NCI-H748 (cell line): ENCODE measurements around the gene TYW1.
"Not testable (repeated sequence)": the region's sequence is repeated elsewhere in the genome, so short reads cannot be mapped to it uniquely, and the experiment has no call there.

ENCODE experiments used
- DNase-seq: peaks from one replicate; lab custom pipeline; 2025; ENCODE audit not compliant: unreplicated experiment; lab: John Stamatoyannopoulos, UW

The TYW1 gene

DNA sequence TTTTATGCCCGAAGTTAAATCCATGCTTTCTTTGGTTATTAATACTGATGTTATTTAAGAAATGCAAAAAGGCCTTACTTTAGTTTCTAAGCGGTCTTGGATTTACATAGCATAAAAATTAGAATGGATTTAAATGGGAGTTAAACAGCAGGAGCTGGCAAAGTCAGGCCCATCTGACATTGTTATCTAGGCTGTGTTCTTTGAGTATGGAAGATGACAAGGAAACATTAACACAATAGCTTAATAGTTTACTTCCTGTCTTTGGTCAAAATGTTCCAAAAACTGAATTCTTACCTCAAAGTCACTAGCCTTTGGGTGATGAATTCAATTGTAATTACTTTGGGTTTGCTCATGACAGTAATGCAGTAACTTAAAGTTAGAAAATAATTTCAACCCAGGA lies 123.9 kb downstream of the TYW1 start:
- not testable (repeated sequence) for DNase-seq

DNA sequence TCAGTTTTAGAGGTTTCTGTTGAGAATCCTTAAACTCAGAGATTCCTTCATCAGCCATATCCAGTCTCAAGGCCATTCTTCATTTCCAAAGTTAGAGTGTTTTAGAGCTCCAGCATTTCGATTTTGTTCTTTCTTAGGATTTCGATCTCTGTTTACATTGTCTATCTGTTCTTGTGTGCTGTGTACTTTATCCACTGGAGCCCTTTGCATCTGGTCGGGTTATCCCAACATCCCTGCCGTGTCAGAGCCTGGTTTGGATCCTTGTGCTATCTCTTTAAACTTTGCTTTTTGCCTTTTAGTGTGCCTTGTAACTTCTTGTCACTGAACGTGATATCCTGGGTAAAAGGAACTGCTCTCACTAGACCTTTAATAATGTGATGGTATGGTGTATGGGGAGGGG lies 131.6 kb downstream of the TYW1 start:
- not testable (repeated sequence) for DNase-seq

DNA sequence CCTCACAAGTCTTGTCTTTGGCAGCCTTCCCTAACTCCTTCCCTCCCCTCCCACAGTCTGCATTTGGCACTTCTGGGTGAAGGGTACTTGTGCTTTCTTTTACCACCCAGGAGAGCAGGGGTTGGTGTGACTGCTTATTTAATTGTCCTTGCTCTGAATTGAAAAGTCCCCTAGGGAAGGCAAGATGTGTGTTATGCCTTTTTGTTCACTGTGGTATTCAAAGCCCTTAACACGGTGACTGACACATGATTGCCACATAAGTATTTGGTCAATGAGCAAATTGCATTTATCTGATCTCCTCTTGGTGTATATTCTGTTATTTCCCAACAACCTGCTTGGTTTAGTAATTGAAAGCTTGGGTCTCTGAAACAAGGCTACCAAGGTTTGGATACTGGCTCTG lies 134.1 kb downstream of the TYW1 start:
- not testable (repeated sequence) for DNase-seq

DNA sequence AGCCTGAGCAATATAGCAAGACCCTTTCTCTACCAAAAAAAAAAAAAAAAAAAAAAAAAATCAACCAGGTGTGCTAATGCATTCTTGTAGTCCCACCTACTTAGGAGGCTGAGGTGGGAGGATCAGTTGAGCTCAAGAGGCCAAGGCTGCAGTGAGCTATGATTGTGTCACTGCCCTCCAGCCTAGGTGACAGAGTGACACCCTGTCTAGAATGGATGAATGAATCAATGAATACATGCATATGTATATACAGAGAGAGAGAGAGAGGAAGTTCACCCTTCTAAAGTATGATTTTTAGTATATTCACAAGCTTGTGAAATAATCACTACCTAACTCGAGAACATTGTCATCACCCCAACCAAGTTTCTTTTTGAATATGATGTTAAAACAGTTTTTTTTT lies 138.3 kb downstream of the TYW1 start:
- DNase-seq, result not testable (repeated sequence)

DNA sequence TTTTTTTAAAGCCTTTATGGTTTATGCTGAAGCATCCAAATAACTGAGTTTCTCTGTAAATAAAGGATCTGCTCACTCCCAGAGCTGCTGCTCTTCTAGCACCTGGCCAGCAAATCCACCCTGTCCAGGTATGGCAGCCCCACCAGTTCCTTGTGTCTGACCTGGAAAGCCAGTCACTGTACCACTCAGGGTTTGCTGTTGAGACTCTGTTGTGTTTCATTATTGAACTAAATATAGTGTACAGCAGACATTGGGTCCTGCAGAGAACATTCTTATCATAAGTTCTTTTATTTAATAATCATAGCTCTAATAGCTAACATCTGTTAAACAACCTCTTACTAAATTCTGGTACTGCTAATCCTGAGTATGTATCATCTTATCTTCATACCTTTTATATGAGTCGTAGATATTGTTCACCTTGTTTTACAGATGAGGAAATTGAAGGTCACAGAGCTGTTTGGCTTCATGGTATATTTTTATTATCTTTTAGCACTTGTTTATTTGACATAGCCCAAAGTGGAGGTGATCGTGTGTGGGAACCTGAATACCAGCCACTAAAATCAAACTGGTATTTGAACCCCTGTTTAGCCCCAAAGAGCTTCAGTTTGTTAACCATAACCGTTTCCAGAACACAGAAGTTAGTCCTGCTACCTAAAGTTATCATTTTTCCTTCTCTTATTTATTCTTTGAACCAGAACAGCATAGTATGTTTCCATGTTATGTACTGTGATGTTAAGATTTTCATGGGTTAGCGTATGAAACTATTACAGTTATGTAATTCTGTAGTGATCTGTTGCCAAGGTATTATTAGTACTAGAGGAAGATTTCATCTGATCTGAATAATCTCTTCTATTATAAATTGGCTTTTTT lies 139.2 kb downstream of the TYW1 start:
- not testable (repeated sequence) for DNase-seq

DNA sequence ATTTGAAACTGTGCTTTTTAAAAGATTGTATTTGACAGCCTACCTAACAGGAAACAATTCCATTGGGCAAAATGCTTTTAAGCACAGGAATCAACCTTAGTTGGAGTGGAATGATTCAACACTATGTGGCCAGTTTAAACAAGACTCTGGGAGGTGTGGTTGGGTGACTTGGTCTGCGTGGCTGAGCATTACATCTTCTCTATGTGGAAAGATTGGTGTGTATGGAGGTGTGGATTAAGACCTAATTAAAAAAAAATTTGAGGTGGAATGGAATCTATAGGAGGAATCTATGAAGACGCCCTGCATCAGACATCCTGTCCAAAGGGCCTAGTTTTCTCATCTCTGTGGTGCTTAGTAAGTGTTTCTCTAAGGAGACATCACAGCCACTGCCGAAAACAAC lies 140.9 kb downstream of the TYW1 start:
- not testable (repeated sequence) for DNase-seq

DNA sequence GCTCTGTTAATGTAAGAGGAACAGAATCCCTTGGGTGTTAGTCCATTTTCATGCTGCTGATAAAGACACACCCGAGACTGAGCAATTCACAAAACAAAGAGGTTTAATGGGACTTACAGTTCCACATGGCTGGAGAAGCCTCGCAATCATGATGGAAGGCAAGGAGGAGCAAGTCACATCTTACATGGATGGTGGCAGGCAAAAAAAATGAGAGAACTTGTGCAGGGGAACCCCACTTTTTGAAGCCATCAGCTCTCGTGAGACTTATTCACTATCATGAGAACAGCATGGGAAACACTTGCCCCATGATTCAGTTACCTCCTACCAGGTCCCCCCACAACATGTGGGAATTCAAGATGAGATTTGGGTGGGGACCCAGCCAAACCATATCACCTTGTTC lies 143.2 kb downstream of the TYW1 start:
- not testable (repeated sequence) for DNase-seq

DNA sequence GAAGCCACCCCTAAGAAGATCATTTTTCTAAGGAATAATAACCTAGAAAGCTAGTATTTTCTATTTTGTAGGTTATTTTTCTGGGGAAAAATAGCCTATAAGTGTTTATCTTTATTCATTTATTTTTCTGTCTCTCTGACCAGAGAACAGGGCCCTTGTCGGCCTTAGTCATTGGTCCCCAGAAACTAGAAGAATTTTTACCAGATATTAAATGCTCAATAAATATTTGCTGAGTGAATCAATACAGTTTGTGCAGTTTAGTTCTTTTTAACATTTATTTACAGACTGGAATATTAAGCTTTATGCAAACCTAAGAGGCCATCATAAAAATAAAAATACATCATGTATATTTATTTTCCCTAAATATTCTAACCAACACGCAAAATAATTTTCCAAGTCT lies 144.4 kb downstream of the TYW1 start:
- not testable (repeated sequence) for DNase-seq

DNA sequence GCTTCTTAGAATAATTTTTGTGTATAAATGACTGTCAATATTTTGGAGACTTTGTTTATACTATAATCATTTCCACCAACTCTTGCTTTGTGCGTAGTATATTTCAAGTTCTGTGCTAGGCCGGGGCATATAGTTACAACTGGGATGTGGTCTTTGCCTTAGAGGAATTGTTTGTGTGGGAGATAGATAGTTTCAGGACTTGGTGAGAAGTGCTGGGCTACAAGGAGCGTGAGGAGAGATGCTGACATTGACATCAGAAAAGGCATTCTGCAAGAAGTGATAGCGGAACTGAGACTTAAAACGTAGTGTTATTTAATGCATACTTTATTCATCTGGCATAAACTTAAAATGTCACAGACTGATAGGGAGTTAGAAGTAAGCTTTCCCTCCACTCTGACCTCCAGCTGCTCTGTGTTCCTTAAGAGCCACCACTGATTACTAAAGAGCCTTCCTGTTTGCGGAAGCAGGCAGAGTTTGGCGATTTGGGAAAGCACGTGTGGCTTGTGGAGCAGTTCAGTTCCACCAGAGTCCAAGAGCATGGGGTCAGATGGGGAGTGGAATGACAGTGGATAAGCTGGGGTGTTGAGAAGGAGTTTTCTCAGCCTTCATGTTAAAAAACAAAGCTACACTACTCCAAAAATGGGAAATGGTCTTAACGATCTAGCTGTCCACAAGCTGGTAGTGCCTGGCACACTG lies 146.6 kb downstream of the TYW1 start:
- DNase-seq, result not testable (repeated sequence)

DNA sequence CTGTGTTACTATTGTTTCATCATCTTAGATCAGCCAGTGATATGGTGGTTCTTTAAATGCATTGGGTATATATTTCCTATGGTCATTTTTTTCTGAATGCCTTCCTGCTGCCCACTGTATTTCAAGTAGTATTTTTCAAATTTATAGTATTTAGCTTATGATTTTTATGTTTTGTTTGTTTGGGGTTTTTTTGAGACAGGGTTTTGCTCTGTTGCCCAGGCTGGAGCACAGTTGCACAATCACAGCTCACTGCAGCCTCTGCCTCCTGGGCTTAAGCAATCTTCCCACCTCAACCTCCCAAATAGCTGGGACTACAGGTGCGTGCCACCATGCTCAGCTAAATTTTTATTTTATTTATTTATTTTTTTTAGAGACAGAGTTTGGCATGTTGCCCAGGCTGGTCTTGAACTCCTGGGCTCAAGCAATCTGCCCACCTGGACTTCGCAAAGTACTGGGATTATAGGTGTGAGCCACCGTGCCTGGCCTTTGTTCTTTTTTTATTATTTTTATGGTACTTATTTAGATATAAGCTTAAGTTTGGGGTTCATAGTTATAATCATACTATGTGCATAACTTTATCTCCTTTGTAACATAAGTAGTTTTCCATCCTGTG lies 149.1 kb downstream of the TYW1 start:
- not testable (repeated sequence) for DNase-seq

DNA sequence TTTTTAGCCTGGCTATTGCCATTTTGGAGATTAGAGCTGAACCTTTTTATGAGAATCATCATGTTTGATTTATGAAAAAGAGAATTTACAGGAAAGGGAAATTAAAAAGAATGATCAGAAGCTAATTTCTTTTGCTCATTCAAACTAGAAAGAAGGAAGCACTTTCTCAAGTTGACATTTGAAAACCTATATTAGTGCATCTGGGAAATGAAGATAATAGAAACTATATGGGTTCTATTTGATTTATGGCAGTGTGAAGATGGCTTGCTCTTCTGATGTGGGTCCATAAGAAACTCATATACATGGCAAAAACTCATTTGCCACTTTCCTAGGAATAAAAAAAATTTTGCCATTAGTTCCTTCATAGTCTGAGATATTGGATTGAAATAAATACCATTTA lies 152.5 kb downstream of the TYW1 start:
- not testable (repeated sequence) for DNase-seq

DNA sequence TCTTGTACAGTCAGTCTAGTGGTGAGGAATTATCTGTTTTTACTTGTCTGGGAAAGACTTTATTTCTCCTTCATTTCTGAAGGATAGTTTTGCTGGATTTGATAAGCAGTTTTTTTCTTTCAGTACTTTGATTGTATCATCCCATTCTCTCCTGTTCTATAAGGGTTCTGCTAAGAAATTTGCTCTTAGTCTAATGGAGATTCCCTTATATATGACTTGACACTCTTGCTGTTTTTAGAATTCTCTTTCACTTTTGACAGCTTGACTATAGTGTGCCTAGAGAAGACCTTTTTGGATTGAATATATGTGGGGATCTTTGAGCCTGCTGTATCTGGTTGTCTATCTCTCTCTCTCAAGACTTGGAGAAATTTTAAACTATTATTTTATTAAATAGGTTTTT lies 157.7 kb downstream of the TYW1 start:
- DNase-seq, result not testable (repeated sequence)

DNA sequence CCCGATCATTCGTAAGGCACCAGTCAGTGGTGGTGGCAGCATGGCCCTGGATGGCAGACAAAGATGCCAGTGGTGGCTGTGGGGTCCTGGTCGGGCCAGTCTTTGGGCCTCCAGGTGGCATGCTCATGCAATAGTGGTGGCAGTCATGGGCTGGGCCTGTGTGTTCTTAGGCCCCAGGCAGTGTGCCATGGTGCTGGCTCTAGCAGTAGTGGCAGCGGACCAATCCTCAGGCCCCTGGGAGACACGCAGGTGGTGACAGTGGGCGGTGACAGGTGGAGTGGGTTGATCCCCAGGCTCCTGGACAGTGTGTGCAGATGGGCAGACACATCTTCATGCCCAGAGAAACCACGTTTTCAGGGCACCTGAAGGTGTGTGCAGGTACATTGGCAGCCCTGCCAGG lies 159.4 kb downstream of the TYW1 start:
- not testable (repeated sequence) for DNase-seq

DNA sequence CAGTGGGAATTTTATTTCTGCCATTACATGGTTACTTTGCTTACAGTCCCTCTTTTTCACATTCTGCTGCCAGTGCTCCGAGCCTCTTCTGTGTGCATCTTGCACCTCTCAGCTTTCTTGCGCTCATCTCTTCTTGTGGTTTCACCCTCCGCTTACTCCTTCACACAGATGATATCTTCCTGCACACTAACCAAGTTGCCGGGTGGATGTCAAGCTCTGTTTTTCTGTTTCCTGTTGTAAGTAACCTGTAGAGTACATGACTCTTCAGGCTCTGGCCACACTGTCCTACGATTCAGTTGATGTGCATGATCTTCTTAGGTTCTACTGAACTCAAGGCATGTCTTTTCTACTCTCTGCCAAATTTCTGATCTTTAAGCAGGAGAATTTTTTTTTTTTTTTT lies 166.7 kb downstream of the TYW1 start:
- DNase-seq, result not testable (repeated sequence)

DNA sequence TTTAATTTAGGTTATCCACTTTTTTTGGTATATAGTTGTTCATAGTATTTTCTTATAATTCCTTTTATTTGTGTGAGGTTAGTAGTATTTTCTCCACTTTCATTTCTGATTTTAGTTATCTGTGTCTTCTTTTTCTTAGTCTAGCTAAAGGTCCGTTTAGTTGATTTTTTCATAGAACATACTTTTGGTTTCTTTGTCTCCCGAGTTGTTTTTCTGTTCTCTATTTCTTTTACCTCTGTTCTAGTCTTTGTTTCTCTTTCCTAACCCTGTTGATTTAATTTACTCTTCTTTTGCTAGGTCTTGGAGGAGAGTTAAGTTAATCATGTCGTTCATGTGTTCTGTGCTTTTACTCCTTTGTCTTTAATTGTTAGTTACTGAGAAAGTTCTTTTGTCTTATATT lies 174.5 kb downstream of the TYW1 start:
- not testable (repeated sequence) for DNase-seq

DNA sequence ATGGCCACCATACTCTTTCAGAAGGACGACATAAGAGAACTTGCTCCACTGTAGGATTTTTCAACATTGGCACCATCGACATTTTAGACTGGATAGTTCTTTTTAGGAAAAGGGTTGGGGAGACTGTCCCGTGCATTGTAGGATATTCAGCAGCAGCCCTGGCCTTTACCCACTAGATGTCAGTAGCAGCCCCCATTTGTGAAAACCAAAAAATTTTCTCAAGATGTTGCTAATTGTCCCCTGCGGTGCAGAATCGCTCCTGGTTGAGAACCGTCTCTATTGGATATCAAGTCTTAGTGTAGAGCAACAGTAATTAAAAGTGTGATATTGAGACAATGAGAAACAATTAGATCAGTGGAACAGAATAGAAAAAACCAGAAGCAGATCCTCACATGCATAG lies 180.1 kb downstream of the TYW1 start:
- not testable (repeated sequence) for DNase-seq

DNA sequence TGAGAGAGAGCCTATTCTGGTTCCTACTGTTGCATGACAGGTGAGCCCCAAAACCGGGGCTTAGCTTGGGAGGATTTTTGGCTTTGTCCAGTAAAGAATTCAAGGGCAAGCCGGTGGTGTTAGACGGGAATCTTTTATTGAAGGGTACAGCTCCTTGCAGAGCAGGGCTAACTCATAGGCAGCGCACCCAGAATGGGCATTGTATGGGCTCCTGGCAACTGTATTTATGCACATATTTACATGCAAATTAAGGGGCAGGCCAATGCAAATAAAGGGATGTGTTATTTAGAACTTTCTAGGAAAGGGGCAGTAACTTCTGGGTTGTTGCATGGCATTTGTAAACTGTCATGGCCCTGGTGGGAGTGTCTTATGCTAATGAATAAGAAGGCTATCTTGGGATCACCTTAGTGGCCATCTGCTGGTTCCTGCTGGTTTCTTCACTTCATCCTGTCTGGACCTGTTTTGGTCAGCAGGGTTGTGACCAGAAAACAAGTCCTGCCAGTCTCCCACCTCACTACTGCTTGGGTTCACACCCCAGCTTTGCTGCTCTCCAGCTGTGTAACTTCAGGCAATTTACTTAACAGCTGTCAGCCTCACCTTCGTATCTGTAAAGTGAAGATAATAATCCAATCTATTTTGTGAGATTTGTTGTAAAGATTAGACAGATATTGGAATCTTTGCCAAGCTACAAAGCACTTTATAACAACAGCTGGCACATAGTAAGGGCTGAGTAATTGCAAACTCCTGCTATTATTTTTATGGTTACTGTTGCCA lies 182.5 kb downstream of the TYW1 start:
- DNase-seq, result peak; percentile 53

DNA sequence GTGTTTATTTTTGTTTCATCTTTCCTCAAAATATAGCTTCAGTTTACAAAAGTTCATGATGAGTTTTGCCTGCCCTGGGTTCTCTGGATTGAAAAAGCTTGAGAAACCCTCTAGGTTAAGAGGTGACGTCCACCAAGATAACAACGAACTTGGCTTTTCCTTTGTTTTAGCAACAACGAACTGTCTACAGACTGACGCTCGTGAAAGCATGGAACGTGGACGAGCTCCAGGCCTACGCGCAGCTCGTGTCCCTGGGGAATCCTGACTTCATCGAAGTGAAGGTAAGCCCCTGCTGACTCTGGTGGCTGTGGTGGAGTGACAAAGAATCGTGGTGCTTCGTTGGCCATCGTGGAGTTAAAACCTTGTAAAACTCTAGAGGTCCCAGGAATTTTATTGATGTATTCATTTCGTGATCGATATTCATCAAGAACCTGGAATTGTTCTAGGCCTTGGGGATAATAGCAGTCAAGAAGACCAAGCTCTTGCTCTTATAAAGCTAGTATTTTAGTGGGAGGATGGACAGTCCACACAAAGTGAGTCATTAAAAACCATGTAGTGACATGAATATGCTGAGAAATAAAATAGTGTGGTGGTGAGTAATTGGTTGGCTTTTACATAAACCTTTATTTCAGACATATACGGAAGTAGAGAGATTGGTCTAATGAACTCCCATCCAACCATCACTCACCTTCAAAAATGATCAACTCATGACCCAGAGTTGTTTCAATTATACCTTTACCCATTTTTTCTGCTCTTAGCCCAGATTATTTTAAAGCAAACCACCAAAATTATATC lies 186.5 kb downstream of the TYW1 start:
- DNase-seq, result not testable (repeated sequence)

DNA sequence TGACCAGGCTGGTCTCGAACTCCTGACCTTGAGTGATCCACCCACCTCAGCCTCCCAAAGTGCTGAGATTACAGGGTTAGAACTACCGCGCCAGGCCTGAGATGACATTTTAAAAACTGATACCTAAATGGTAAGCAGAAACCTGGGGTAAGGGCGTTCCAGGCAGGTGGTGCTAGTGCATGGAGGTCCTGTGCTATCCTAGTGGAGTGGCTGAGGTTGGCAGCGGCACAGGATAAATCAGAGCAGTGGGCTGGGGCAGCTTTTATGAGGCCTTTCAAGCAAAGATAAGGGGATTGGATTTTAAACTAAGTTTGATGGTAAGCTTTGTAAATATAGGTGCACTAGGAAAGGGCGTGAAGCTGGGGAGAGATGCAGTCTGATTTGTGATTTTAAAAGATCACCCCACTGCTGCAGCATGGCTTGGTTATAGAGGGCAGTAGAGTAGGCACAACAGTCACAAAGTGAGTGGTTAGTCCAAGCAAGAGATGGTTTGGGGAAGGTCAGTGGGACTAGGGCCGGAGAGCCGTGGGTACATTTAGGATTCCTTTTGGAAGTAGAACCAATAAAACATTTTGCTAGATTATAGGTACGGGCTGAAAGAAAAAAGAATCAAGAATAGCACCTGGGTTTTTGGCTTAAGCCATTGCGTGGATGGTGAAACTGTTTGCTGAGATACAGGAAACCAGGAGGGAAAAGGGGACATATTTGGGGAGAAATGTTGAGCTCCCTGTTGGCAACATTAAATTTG lies 188.5 kb downstream of the TYW1 start:
- not testable (repeated sequence) for DNase-seq
